ENCODE measurements around the gene POLR2I. TPM values are rescaled to one million over a fixed set of nuclear protein-coding genes. Genes with fewer than 3 reads are reported as not detected.

Gene POLR2I
- polyA plus RNA-seq, 1 of the 3 experiments (the other 2 are of a cell fraction): 140 TPM

DNA sequence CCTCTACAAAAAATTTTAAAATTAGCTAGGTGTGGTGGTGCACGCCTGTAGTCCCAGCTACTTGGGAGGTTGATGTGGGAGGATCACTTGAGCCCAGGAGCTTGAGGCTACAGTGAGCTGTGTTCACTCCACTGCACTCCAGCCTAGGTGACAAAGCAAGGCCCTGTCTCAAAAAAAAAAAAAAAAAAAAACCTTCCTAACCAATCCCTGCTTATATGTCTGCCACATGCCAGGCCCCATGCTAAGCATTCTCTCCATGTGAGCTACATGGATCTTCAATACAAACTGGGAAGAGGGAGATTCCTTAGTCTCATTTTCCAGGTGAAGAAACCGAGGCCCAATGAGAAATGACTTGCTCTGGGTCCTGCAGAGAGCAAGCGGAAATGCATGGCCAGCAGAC lies 6.0 kb downstream of the POLR2I start:
- Histone ChIP-seq H3K36me3 (replicated peaks in 1 of 2; ENCODE audit: control insufficient read depth in 1 of 2, insufficient read depth in 2 of 2, low read length in 1 of 2) (peaks cover 9 to 24% of the 10 kb centered on the region in 2 experiments), H3K4me3 (ENCODE audit: low read depth in 2 of 2, low read length in 1 of 2) (no peak overlapping the region), H3K4me1 (ENCODE audit: control insufficient read depth in 1 of 2, insufficient read depth in 2 of 2, low read depth in 1 of 2, low read length in 1 of 2) (peaks cover 0 to 7% of the 10 kb centered on the region in 2 experiments; a peak in 1 of 4 replicates), H3K27me3 (ENCODE audit: insufficient read depth) (no peaks in the 10 kb centered on the region), H4K20me1 (ENCODE audit: insufficient read depth) (no peaks in the 10 kb centered on the region), H3K9me2 (no peaks in the 10 kb centered on the region), H3K79me2 (ENCODE audit: insufficient read depth) (peaks cover 5% of the 10 kb centered on the region; the same call in 1 of the 2 replicates), H3K4me2 (no peak overlapping the region), H2AFZ (ENCODE audit: low read depth) (no peak overlapping the region), H3K27ac (ENCODE audit: low read depth in 2 of 2, low read length in 1 of 2) (no peak overlapping the region), H3K9me3 (no peaks in the 10 kb centered on the region), H3F3A (replicated peaks; ENCODE audit: insufficient read depth) (no peaks in the 10 kb centered on the region), H3K9ac (no peak overlapping the region)
- 91% methylated on average over 3 of the region's 3 CpGs for WGBS (ENCODE audit: low lambda C conversion rate)
- ChIA-PET POLR2A (no interaction called here), CTCF (no interaction called here)
- no peak for DNase-seq
- TF ChIP-seq MEF2A (IDR thresholded peaks at IDR 0.05; ENCODE audit: borderline replicate concordance, low read depth): no peak
- TF ChIP-seq RCOR1 (IDR thresholded peaks at IDR 0.05; ENCODE audit: low read length): no peak
- TF ChIP-seq, protein P1, sequence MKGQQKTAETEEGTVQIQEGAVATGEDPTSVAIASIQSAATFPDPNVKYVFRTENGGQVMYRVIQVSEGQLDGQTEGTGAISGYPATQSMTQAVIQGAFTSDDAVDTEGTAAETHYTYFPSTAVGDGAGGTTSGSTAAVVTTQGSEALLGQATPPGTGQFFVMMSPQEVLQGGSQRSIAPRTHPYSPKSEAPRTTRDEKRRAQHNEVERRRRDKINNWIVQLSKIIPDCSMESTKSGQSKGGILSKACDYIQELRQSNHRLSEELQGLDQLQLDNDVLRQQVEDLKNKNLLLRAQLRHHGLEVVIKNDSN (IDR thresholded peaks at IDR 0.05; ENCODE audit: borderline replicate concordance, low read depth): no peak
- TF ChIP-seq, protein P2, sequence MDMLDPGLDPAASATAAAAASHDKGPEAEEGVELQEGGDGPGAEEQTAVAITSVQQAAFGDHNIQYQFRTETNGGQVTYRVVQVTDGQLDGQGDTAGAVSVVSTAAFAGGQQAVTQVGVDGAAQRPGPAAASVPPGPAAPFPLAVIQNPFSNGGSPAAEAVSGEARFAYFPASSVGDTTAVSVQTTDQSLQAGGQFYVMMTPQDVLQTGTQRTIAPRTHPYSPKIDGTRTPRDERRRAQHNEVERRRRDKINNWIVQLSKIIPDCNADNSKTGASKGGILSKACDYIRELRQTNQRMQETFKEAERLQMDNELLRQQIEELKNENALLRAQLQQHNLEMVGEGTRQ (IDR thresholded peaks at IDR 0.05; ENCODE audit: borderline replicate concordance, low read depth, low read length): no peak
- TF ChIP-seq TCF12 (IDR thresholded peaks at IDR 0.05): no peak
- no peak for TF ChIP-seq NRF1 (IDR thresholded peaks at IDR 0.05; ENCODE audit: low read depth, low read length)
- no peak for TF ChIP-seq ELF1 (IDR thresholded peaks at IDR 0.05)
- no peak for TF ChIP-seq EZH2phosphoT487 (IDR thresholded peaks at IDR 0.05; ENCODE audit: borderline replicate concordance, low read depth)
- TF ChIP-seq, protein P3, sequence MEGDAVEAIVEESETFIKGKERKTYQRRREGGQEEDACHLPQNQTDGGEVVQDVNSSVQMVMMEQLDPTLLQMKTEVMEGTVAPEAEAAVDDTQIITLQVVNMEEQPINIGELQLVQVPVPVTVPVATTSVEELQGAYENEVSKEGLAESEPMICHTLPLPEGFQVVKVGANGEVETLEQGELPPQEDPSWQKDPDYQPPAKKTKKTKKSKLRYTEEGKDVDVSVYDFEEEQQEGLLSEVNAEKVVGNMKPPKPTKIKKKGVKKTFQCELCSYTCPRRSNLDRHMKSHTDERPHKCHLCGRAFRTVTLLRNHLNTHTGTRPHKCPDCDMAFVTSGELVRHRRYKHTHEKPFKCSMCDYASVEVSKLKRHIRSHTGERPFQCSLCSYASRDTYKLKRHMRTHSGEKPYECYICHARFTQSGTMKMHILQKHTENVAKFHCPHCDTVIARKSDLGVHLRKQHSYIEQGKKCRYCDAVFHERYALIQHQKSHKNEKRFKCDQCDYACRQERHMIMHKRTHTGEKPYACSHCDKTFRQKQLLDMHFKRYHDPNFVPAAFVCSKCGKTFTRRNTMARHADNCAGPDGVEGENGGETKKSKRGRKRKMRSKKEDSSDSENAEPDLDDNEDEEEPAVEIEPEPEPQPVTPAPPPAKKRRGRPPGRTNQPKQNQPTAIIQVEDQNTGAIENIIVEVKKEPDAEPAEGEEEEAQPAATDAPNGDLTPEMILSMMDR (IDR thresholded peaks at IDR 0.05): no peak
- no peak for TF ChIP-seq SMC3 (IDR thresholded peaks at IDR 0.05; ENCODE audit: low read depth, low read length)
- TF ChIP-seq REST (IDR thresholded peaks at IDR 0.05; ENCODE audit: low read depth, low read length): no peak
- TF ChIP-seq ZBTB33 (IDR thresholded peaks at IDR 0.05; ENCODE audit: borderline replicate concordance, low read depth): no peak
- TF ChIP-seq FOXJ3 (CRISPR knock-in tag; IDR thresholded peaks at IDR 0.05): no peak

All from SK-N-SH (cell line).